CD4-positive, alpha-beta T cell treated with Interleukin-6 for 4 hours (primary cell): ENCODE results near the gene OXT.
A peak's percentile ranks its signal among the peaks of the same experiment; 100 is the strongest.

Experiments
- DNase-seq: peaks from one replicate; pipeline ENCODE4 v3.0.0-alpha.2; 2020; ENCODE audit warnings: mixed read lengths

The OXT gene

GRCh38 chr20:3088031-3088430 is 16.6 kb downstream of the OXT start:
- DNase-seq = no peak

DNA sequence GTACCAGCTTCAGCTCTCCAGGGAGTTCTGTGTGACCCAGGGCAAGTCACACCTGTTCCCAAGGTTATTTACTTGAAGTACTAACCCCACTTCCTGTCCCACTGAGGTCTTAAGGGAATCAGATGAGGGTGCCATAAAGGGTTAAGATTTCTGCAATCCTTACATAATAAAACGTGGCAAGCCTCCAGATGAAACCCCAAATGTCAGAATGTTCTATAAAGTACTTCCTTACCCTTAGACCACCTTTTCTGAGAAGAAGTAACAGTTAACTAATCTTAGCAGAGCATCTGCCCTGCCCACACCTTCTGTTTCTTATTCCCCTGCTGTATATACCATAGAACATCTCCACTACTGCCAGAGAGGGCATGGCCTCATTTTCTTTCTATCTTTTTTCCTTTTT is 19.1 kb downstream of the OXT start:
- DNase-seq = no peak

GRCh38 chr20:3092611-3093379 is 21.4 kb downstream of the OXT start:
- peak; percentile 73 for DNase-seq

- DNase-seq = peak; percentile 51
These were observed 22.5 kb downstream of the OXT start for GRCh38 chr20:3093861-3094361.

GRCh38 chr20:3094848-3095629 is 23.6 kb downstream of the OXT start:
- DNase-seq = no peak

DNA sequence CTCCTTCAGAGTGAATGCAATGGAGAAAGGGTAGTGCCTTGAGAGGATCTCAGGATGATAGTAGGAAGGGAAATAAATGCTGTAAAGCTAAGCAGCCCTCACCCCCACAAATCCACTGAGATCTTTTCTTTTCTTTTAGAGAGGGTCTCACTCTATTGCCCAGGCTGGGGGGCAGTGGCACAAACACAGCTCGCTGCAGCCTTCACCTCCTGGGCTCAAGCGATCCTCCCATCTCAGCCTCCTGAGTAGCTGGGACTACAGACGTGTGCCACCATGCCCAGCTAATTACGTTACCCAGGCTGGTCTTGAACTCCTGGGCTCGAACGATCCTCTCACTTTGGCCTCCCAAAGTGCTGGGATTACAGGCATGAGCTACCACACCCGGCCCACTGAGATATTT is 29.1 kb downstream of the OXT start:
- no peak for DNase-seq

- no peak for DNase-seq
These were observed 29.8 kb downstream of the OXT start for GRCh38 chr20:3101251-3101650.

GRCh38 chr20:3101737-3102574 is 30.5 kb downstream of the OXT start:
- peak; percentile 72 for DNase-seq

GRCh38 chr20:3102575-3103368 is 31.4 kb downstream of the OXT start:
- DNase-seq = no peak

- no peak for DNase-seq
These were observed 32.1 kb downstream of the OXT start for GRCh38 chr20:3103369-3104032.

- DNase-seq = no peak
These were observed 34.1 kb downstream of the OXT start for GRCh38 chr20:3105256-3106137.

DNA sequence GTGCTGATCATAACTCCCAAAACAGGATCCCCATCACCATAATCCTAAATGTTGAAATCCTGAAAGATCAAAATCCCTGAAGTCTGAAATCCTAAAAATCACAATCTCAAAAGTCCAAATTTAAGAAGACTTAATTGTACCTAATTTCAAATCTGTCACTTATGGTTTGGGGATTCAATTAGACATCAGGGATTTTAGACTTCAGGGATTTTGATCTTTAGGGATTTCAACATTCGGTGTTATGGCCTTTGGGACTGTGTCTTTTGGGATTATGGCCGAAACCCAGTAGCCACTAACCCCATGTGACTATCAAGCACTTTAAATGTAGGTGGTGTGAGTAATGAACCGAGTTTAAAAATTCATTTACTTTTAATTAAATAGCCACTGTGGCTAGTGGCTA is 34.8 kb downstream of the OXT start:
- DNase-seq = no peak

GRCh38 chr20:3106658-3107463 is 35.4 kb downstream of the OXT start:
- DNase-seq = no peak

GRCh38 chr20:3107464-3108025 is 36.1 kb downstream of the OXT start:
- DNase-seq = no peak

GRCh38 chr20:3109350-3110302 is 38.2 kb downstream of the OXT start:
- no peak for DNase-seq

GRCh38 chr20:3111507-3111906 is 40.1 kb downstream of the OXT start:
- no peak for DNase-seq

- DNase-seq = no peak
These were observed 40.6 kb downstream of the OXT start for GRCh38 chr20:3111995-3112394.
